ENCODE measurements around the gene TGFB2.
A peak's percentile ranks its signal among the peaks of the same experiment; 100 is the strongest.

TGFB2 gene

GRCh38 chr1:218430346-218430745, 85.2 kb downstream of the TGFB2 start:
- in situ Hi-C loops (cut with HindIII; ENCODE audit: low pct_ligation_motif_present, low sequenced_read_pairs): no loop called here
- Histone ChIP-seq H3K4me3 (ENCODE audit: low read depth, low read length) (no peak overlapping the region), H3K27ac (peak overlapping the region; percentile 15), H3K27me3 (replicated peaks) (no peaks in the 10 kb centered on the region), H3K36me3 (replicated peaks) (peaks cover 32% of the 10 kb centered on the region)
- no peak for DNase-seq
- TF ChIP-seq CTCF (IDR thresholded peaks at IDR 0.05; ENCODE audit: low read depth, low read length, missing control alignments): no peak

- Histone ChIP-seq H3K27me3 (replicated peaks) (no peaks in the 10 kb centered on the region), H3K4me3 (ENCODE audit: low read depth, low read length) (no peak overlapping the region), H3K36me3 (replicated peaks) (peaks cover 35% of the 10 kb centered on the region), H3K27ac (peak overlapping the region; percentile 15)
- in situ Hi-C loops (cut with HindIII; ENCODE audit: low pct_ligation_motif_present, low sequenced_read_pairs): no loop called here
- no peak for TF ChIP-seq CTCF (IDR thresholded peaks at IDR 0.05; ENCODE audit: low read depth, low read length, missing control alignments)
- DNase-seq: no peak
These were observed 85.7 kb downstream of the TGFB2 start for GRCh38 chr1:218430822-218431221.

- DNase-seq: no peak
- in situ Hi-C loops (cut with HindIII; ENCODE audit: low pct_ligation_motif_present, low sequenced_read_pairs): no loop called here
- Histone ChIP-seq H3K27ac (no peak overlapping the region), H3K27me3 (replicated peaks) (no peaks in the 10 kb centered on the region), H3K36me3 (replicated peaks) (peaks cover 40% of the 10 kb centered on the region), H3K4me3 (ENCODE audit: low read depth, low read length) (no peak overlapping the region)
- no peak for TF ChIP-seq CTCF (IDR thresholded peaks at IDR 0.05; ENCODE audit: low read depth, low read length, missing control alignments)
These were observed 86.3 kb downstream of the TGFB2 start for GRCh38 chr1:218431476-218431875.

GRCh38 chr1:218433744-218434143, 88.6 kb downstream of the TGFB2 start:
- Histone ChIP-seq H3K36me3 (replicated peaks) (peaks cover 59% of the 10 kb centered on the region), H3K27me3 (replicated peaks) (no peaks in the 10 kb centered on the region), H3K4me3 (ENCODE audit: low read depth, low read length) (no peak overlapping the region), H3K27ac (no peak overlapping the region)
- TF ChIP-seq CTCF (IDR thresholded peaks at IDR 0.05; ENCODE audit: low read depth, low read length, missing control alignments): no peak
- in situ Hi-C loops (cut with HindIII; ENCODE audit: low pct_ligation_motif_present, low sequenced_read_pairs): no loop called here
- no peak for DNase-seq

GRCh38 chr1:218435528-218435927, 90.4 kb downstream of the TGFB2 start:
- Histone ChIP-seq H3K27ac (no peak overlapping the region), H3K27me3 (replicated peaks) (no peaks in the 10 kb centered on the region), H3K36me3 (replicated peaks) (peaks cover 75% of the 10 kb centered on the region), H3K4me3 (ENCODE audit: low read depth, low read length) (no peak overlapping the region)
- no peak for DNase-seq
- in situ Hi-C loops (cut with HindIII; ENCODE audit: low pct_ligation_motif_present, low sequenced_read_pairs): no loop called here
- no peak for TF ChIP-seq CTCF (IDR thresholded peaks at IDR 0.05; ENCODE audit: low read depth, low read length, missing control alignments)

- peaks cover 80% of the 10 kb centered on the region for H3K36me3 ChIP-seq (replicated peaks)
- TF ChIP-seq CTCF (IDR thresholded peaks at IDR 0.05; ENCODE audit: low read depth, low read length, missing control alignments): no peak
- in situ Hi-C loops (cut with HindIII; ENCODE audit: low pct_ligation_motif_present, low sequenced_read_pairs): no loop called here
These were observed 91.2 kb downstream of the TGFB2 start for GRCh38 chr1:218436346-218436745.

More at GRCh38 chr1:218436346-218436745, 91.2 kb downstream of the TGFB2 start:
- H3K27me3 ChIP-seq (replicated peaks): no peaks in the 10 kb centered on the region
- no peak overlapping the region for H3K27ac ChIP-seq
- no peak for DNase-seq
- H3K4me3 ChIP-seq (ENCODE audit: low read depth, low read length): no peak overlapping the region

Data from brain microvascular endothelial cell (primary cell).